ENCODE results near the gene HABP4. TPM values are rescaled to one million over a fixed set of nuclear protein-coding genes. Genes with fewer than 3 reads are reported as not detected.

HABP4 gene
- total RNA-seq, 1 donor from 2014 or later: 15.4 TPM

DNA sequence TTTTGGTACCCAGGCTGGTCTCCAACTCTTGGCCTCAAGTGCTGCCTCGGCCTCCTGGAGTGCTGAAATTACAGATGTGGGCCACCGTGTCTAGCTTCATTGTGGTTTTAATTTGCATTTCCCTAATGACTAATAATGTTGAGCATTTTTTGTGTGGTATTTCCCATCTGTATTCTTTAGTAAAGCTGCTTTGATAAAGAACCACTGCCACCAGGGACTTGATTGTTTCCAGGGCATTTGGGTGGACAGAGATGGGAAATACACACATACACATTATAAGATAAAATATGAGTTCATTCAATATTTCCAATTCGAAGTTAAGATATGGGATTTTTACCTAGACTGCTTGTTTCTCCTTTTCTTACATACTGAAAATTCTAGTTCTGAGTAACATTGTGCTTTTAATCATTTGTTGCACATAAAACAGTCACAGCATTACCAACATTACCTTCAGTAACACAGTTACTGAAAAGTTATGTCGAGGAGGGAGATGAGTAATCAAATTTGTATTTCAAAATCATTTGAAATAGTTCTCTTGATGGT lies 28.9 kb downstream of the HABP4 start:
- Mint-ChIP-seq H3K4me1 (no peaks in the 10 kb centered on the region), H3K9me3 (no peaks in the 10 kb centered on the region), H3K27ac (no peak overlapping the region), H3K36me3 (peaks cover 18% of the 10 kb centered on the region), H3K4me3 (no peak overlapping the region), H3K27me3 (ENCODE audit: low read depth) (no peaks in the 10 kb centered on the region)
- TF ChIP-seq, protein P1, sequence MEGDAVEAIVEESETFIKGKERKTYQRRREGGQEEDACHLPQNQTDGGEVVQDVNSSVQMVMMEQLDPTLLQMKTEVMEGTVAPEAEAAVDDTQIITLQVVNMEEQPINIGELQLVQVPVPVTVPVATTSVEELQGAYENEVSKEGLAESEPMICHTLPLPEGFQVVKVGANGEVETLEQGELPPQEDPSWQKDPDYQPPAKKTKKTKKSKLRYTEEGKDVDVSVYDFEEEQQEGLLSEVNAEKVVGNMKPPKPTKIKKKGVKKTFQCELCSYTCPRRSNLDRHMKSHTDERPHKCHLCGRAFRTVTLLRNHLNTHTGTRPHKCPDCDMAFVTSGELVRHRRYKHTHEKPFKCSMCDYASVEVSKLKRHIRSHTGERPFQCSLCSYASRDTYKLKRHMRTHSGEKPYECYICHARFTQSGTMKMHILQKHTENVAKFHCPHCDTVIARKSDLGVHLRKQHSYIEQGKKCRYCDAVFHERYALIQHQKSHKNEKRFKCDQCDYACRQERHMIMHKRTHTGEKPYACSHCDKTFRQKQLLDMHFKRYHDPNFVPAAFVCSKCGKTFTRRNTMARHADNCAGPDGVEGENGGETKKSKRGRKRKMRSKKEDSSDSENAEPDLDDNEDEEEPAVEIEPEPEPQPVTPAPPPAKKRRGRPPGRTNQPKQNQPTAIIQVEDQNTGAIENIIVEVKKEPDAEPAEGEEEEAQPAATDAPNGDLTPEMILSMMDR (IDR thresholded peaks at IDR 0.05; ENCODE audit: unreplicated experiment): no peak
- no peak for DNase-seq (ENCODE audit: low spot score in 2 of 2, unreplicated experiment in 2 of 2)

DNA sequence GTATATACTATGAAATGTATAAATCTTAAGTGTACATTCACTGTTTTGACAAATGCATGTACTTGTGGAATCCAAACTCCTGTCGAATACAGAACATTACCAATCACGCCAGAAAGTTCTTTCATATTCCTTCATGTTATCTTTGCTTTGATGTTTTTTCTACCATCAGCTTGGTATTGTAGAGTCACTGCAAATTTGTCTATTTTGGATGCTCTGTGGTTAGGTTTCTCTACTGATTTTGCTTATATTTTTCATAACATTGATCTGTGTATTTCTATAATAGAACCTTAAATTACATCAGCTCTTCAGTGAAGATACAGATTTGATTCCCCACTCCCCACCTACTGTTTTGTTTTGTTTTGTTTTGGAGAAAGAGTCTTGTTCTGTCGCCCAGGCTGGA lies 30.8 kb downstream of the HABP4 start:
- TF ChIP-seq, protein P1 (IDR thresholded peaks at IDR 0.05; ENCODE audit: unreplicated experiment): no peak
- Mint-ChIP-seq H3K9me3 (no peaks in the 10 kb centered on the region), H3K27me3 (ENCODE audit: low read depth) (no peaks in the 10 kb centered on the region), H3K4me3 (no peak overlapping the region), H3K4me1 (no peaks in the 10 kb centered on the region), H3K36me3 (peaks cover 28% of the 10 kb centered on the region), H3K27ac (no peak overlapping the region)
- DNase-seq (ENCODE audit: low spot score in 2 of 2, unreplicated experiment in 2 of 2): no peak

DNA sequence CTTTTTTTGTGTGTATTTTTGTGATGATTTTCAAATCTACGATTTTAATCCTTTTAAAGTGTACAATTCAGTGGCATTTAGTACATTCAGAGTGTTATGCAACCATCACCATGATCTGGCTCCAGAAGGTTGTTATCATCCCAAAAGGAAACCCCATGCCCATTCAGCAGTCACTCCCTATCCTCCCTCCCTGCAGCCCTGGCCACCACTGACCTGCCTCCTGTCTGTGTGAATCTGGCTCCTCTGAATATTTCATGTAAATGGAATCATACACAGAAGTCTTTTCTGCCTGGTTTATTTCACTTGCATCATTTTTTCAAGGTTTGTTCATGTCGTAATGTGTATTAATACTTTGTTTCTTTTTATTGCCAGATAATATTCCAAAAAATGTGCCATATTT lies 32.5 kb downstream of the HABP4 start:
- Mint-ChIP-seq H3K27me3 (ENCODE audit: low read depth) (no peaks in the 10 kb centered on the region), H3K36me3 (peaks cover 29% of the 10 kb centered on the region), H3K4me3 (no peak overlapping the region), H3K4me1 (peaks cover 9% of the 10 kb centered on the region), H3K27ac (no peak overlapping the region), H3K9me3 (no peaks in the 10 kb centered on the region)
- TF ChIP-seq, protein P1 (IDR thresholded peaks at IDR 0.05; ENCODE audit: unreplicated experiment): no peak
- no peak for DNase-seq (ENCODE audit: low spot score in 2 of 2, unreplicated experiment in 2 of 2)

DNA sequence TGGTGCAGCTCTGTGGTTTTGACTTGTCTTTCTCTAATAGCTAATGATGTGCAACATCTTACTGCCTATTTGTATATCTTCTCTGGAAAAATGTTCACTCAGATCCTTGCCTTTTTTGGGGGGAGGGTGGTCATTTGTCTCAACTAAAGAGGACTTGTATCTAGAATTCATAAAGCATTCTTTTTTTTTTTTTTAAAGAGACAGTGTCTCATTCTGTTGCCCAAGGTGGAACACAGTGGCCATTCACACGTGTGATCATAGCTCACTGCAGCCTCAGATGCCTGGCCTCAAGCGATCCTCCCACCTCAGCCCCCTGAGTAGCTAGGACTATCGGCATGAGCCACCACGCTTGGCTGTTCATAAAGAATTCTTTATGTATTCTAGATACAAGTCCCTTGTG lies 33.2 kb downstream of the HABP4 start:
- Mint-ChIP-seq H3K27me3 (ENCODE audit: low read depth) (no peaks in the 10 kb centered on the region), H3K4me3 (no peak overlapping the region), H3K4me1 (peaks cover 9% of the 10 kb centered on the region), H3K9me3 (no peaks in the 10 kb centered on the region), H3K36me3 (peaks cover 30% of the 10 kb centered on the region), H3K27ac (no peak overlapping the region)
- TF ChIP-seq, protein P1 (IDR thresholded peaks at IDR 0.05; ENCODE audit: unreplicated experiment): no peak
- no peak for DNase-seq (ENCODE audit: low spot score in 2 of 2, unreplicated experiment in 2 of 2)

DNA sequence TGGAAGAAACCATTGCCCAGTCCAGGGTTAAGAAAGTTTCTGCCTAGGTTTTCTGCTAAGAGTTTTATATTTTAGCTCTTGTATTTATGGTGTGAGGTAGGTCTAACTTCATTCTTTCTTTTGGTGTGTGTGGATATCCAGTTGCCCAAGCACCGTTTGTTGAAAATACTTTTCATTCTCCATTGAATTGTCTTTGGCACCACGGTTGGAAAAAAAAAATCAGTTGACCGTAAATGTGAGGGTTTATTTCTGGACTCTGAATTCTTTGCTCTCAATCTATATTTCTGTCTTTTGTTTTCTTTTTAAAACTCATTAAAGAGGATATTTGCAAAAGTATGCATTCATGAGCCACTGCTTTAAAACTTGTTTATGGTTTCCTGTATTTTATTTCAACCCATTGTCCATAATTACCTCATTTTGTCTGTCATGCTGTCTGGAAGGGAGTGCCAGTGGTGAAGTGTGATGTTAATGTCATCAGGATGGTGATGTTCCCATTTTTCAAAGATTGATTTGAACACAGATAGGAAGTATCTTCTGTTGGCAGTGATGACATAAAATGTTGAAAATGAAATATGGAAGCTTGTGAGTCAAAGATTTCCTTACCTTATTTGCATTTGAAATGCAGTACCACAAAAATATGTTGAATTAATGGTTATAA lies 33.9 kb downstream of the HABP4 start:
- H3K36me3 Mint-ChIP-seq: peaks cover 30% of the 10 kb centered on the region
- no peaks in the 10 kb centered on the region for H3K27me3 Mint-ChIP-seq (ENCODE audit: low read depth)
- no peaks in the 10 kb centered on the region for H3K9me3 Mint-ChIP-seq
- H3K27ac Mint-ChIP-seq: no peak overlapping the region
- no peak overlapping the region for H3K4me3 Mint-ChIP-seq
- DNase-seq (ENCODE audit: low spot score in 2 of 2, unreplicated experiment in 2 of 2): no peak
- H3K4me1 Mint-ChIP-seq: peaks cover 9% of the 10 kb centered on the region
- TF ChIP-seq, protein P1 (IDR thresholded peaks at IDR 0.05; ENCODE audit: unreplicated experiment): no peak

Data from mesothelial cell of epicardium (in vitro differentiated cells).